Measurements from ENCODE around the gene SLC38A6.

DNA sequence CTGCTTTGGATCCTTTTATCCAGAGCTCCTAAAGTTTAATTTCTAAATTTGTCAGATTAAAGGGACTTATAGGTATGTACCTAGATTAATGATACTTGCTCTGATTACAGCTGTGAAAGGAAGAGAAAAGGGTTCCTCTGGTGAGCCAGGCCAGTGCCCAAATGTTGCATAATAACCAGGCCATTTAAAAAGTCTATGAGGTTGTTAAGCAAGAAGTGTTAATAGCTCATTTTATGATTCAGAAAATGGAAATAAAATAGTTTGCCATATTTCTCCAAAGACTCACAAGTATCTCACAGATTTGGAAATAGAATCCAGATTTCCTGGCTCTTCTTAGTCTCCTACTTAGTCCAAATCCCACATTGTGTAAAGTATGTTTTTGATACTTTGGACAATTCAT is 67.6 kb downstream of the SLC38A6 start:
- TF ChIP-seq, protein P1, sequence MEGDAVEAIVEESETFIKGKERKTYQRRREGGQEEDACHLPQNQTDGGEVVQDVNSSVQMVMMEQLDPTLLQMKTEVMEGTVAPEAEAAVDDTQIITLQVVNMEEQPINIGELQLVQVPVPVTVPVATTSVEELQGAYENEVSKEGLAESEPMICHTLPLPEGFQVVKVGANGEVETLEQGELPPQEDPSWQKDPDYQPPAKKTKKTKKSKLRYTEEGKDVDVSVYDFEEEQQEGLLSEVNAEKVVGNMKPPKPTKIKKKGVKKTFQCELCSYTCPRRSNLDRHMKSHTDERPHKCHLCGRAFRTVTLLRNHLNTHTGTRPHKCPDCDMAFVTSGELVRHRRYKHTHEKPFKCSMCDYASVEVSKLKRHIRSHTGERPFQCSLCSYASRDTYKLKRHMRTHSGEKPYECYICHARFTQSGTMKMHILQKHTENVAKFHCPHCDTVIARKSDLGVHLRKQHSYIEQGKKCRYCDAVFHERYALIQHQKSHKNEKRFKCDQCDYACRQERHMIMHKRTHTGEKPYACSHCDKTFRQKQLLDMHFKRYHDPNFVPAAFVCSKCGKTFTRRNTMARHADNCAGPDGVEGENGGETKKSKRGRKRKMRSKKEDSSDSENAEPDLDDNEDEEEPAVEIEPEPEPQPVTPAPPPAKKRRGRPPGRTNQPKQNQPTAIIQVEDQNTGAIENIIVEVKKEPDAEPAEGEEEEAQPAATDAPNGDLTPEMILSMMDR (conservative IDR thresholded peaks at IDR 0.05; ENCODE audit: low read depth in 2 of 2), result no peak
- TF ChIP-seq EZH2 (IDR thresholded peaks at IDR 0.05; ENCODE audit: low read depth, unreplicated experiment), result no peak
- TF ChIP-seq, protein P2, sequence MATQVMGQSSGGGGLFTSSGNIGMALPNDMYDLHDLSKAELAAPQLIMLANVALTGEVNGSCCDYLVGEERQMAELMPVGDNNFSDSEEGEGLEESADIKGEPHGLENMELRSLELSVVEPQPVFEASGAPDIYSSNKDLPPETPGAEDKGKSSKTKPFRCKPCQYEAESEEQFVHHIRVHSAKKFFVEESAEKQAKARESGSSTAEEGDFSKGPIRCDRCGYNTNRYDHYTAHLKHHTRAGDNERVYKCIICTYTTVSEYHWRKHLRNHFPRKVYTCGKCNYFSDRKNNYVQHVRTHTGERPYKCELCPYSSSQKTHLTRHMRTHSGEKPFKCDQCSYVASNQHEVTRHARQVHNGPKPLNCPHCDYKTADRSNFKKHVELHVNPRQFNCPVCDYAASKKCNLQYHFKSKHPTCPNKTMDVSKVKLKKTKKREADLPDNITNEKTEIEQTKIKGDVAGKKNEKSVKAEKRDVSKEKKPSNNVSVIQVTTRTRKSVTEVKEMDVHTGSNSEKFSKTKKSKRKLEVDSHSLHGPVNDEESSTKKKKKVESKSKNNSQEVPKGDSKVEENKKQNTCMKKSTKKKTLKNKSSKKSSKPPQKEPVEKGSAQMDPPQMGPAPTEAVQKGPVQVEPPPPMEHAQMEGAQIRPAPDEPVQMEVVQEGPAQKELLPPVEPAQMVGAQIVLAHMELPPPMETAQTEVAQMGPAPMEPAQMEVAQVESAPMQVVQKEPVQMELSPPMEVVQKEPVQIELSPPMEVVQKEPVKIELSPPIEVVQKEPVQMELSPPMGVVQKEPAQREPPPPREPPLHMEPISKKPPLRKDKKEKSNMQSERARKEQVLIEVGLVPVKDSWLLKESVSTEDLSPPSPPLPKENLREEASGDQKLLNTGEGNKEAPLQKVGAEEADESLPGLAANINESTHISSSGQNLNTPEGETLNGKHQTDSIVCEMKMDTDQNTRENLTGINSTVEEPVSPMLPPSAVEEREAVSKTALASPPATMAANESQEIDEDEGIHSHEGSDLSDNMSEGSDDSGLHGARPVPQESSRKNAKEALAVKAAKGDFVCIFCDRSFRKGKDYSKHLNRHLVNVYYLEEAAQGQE (IDR thresholded peaks at IDR 0.05; ENCODE audit: unreplicated experiment), result no peak
- TF ChIP-seq ZNF114 (CRISPR knock-in tag; IDR thresholded peaks at IDR 0.05), result no peak
- no peak for TF ChIP-seq NANOG (IDR thresholded peaks at IDR 0.05; ENCODE audit: borderline replicate concordance)
- TF ChIP-seq CREB1 (CRISPR knock-in tag; IDR thresholded peaks at IDR 0.05; ENCODE audit: low read depth), result no peak
- TF ChIP-seq POLR2AphosphoS5 (IDR thresholded peaks at IDR 0.05; ENCODE audit: low read depth), result no peak
- TF ChIP-seq, protein P3, sequence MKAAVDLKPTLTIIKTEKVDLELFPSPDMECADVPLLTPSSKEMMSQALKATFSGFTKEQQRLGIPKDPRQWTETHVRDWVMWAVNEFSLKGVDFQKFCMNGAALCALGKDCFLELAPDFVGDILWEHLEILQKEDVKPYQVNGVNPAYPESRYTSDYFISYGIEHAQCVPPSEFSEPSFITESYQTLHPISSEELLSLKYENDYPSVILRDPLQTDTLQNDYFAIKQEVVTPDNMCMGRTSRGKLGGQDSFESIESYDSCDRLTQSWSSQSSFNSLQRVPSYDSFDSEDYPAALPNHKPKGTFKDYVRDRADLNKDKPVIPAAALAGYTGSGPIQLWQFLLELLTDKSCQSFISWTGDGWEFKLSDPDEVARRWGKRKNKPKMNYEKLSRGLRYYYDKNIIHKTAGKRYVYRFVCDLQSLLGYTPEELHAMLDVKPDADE (IDR thresholded peaks at IDR 0.05), result no peak
- TF ChIP-seq EZH2phosphoT487 (IDR thresholded peaks at IDR 0.05; ENCODE audit: unreplicated experiment), result no peak
- TF ChIP-seq ZNF331 (CRISPR knock-in tag; IDR thresholded peaks at IDR 0.05; ENCODE audit: low read depth), result no peak
- no peak for TF ChIP-seq STAT1 (IDR thresholded peaks at IDR 0.05; ENCODE audit: unreplicated experiment)
- TF ChIP-seq JUNB (IDR thresholded peaks at IDR 0.05; ENCODE audit: unreplicated experiment), result no peak
